ES-I3 (cell line): ENCODE data around the gene SST.
"Not testable (repeated sequence)": the region's sequence is repeated elsewhere in the genome, so short reads cannot be mapped to it uniquely, and the experiment has no call there.

Experiments
- H3K36me3 ChIP-seq: 2 replicates; pipeline ENCODE4 v1.6.1; 2013; ENCODE audit warnings: mild to moderate bottlenecking, low read length, control low read depth, moderate library complexity; ENCODE audit not compliant: insufficient read depth
- H3K4me1 ChIP-seq: 2 replicates; pipeline ENCODE4 v1.6.1; 2013; ENCODE audit warnings: mild to moderate bottlenecking, control low read depth, low read length; ENCODE audit not compliant: insufficient read depth
- H3K9ac ChIP-seq: 2 replicates; pipeline ENCODE4 v1.6.1; 2013; ENCODE audit warnings: low read depth, mild to moderate bottlenecking, low read length, moderate library complexity
- H3K9me3 ChIP-seq: 2 replicates; pipeline ENCODE4 v1.6.1; 2013; ENCODE audit warnings: mild to moderate bottlenecking, low read length, moderate library complexity; ENCODE audit not compliant: control insufficient read depth, insufficient read depth

The SST gene

GRCh38 chr3:187695449-187695848, 25.3 kb upstream of the SST start:
- no peaks in the 10 kb centered on the region for H3K9me3 ChIP-seq
- H3K9ac ChIP-seq: no peak overlapping the region
- H3K36me3 ChIP-seq: no peaks in the 10 kb centered on the region
- no peaks in the 10 kb centered on the region for H3K4me1 ChIP-seq

- no peaks in the 10 kb centered on the region for H3K9me3 ChIP-seq
- H3K9ac ChIP-seq: no peak overlapping the region
- H3K4me1 ChIP-seq: no peaks in the 10 kb centered on the region
- H3K36me3 ChIP-seq: no peaks in the 10 kb centered on the region
These were observed 24.6 kb upstream of the SST start for GRCh38 chr3:187694801-187695200.

- H3K36me3 ChIP-seq: no peaks in the 10 kb centered on the region
- no peaks in the 10 kb centered on the region for H3K4me1 ChIP-seq
- H3K9me3 ChIP-seq: no peaks in the 10 kb centered on the region
These were observed 23.2 kb upstream of the SST start for GRCh38 chr3:187693431-187693830.

GRCh38 chr3:187689984-187690383, 19.8 kb upstream of the SST start:
- Histone ChIP-seq H3K9me3 (peaks cover 2% of the 10 kb centered on the region; the same call in 1 of the 2 replicates), H3K36me3 (no peaks in the 10 kb centered on the region), H3K9ac (no peak overlapping the region), H3K4me1 (no peaks in the 10 kb centered on the region)

More at GRCh38 chr3:187693431-187693830, 23.2 kb upstream of the SST start:
- H3K9ac ChIP-seq: no peak overlapping the region

GRCh38 chr3:187686621-187687273, 16.6 kb upstream of the SST start:
- no peaks in the 10 kb centered on the region for H3K4me1 ChIP-seq
- H3K9ac ChIP-seq: no peak overlapping the region
- peaks cover 2% of the 10 kb centered on the region; the same call in 1 of the 2 replicates for H3K9me3 ChIP-seq
- no peaks in the 10 kb centered on the region for H3K36me3 ChIP-seq

- Histone ChIP-seq H3K9ac (no peak overlapping the region), H3K36me3 (no peaks in the 10 kb centered on the region), H3K4me1 (no peaks in the 10 kb centered on the region), H3K9me3 (peaks cover 2% of the 10 kb centered on the region; the same call in 1 of the 2 replicates)
These were observed 15.8 kb upstream of the SST start for GRCh38 chr3:187685948-187686347.

- Histone ChIP-seq H3K36me3 (no peaks in the 10 kb centered on the region), H3K4me1 (no peaks in the 10 kb centered on the region), H3K9me3 (peaks cover 2% of the 10 kb centered on the region; the same call in 1 of the 2 replicates), H3K9ac (no peak overlapping the region)
These were observed 14.7 kb upstream of the SST start for GRCh38 chr3:187684880-187685279.

- no peaks in the 10 kb centered on the region for H3K36me3 ChIP-seq
- peaks cover 2% of the 10 kb centered on the region; the same call in 1 of the 2 replicates for H3K9me3 ChIP-seq
- no peak overlapping the region for H3K9ac ChIP-seq
- peaks cover under 1% of the 10 kb centered on the region for H3K4me1 ChIP-seq
These were observed 14.2 kb upstream of the SST start for GRCh38 chr3:187684444-187684843.

GRCh38 chr3:187681756-187682155, 11.6 kb upstream of the SST start:
- H3K36me3 ChIP-seq, H3K4me1 ChIP-seq, H3K9ac ChIP-seq, H3K9me3 ChIP-seq: not testable (repeated sequence)

- Histone ChIP-seq H3K4me1 (peaks cover 6% of the 10 kb centered on the region), H3K9me3 (no peaks in the 10 kb centered on the region), H3K9ac (no peak overlapping the region), H3K36me3 (no peaks in the 10 kb centered on the region)
These were observed 9.6 kb upstream of the SST start for GRCh38 chr3:187679638-187680396.

GRCh38 chr3:187678726-187679268, 8.6 kb upstream of the SST start:
- no peak overlapping the region for H3K9ac ChIP-seq
- H3K36me3 ChIP-seq: no peaks in the 10 kb centered on the region
- H3K4me1 ChIP-seq: peaks cover 6% of the 10 kb centered on the region
- H3K9me3 ChIP-seq: no peaks in the 10 kb centered on the region

GRCh38 chr3:187677604-187678003, 7.4 kb upstream of the SST start:
- Histone ChIP-seq H3K4me1 (peaks cover 9% of the 10 kb centered on the region), H3K36me3 (no peaks in the 10 kb centered on the region), H3K9ac (no peak overlapping the region), H3K9me3 (no peaks in the 10 kb centered on the region)

- Histone ChIP-seq H3K36me3 (no peaks in the 10 kb centered on the region), H3K9ac (no peak overlapping the region), H3K9me3 (no peaks in the 10 kb centered on the region), H3K4me1 (0 out of 2 replicates have a peak, but pooled peaks cover 4% of the 10 kb centered on the region)
These were observed 2.8 kb upstream of the SST start for GRCh38 chr3:187673012-187673411.

- Histone ChIP-seq H3K4me1 (no peaks in the 10 kb centered on the region), H3K9ac (no peak overlapping the region), H3K36me3 (no peaks in the 10 kb centered on the region), H3K9me3 (no peaks in the 10 kb centered on the region)
These were observed 2.7 kb downstream of the SST start for GRCh38 chr3:187667526-187667925.
